ENCODE data around the gene SHISA9.

Gene SHISA9

DNA sequence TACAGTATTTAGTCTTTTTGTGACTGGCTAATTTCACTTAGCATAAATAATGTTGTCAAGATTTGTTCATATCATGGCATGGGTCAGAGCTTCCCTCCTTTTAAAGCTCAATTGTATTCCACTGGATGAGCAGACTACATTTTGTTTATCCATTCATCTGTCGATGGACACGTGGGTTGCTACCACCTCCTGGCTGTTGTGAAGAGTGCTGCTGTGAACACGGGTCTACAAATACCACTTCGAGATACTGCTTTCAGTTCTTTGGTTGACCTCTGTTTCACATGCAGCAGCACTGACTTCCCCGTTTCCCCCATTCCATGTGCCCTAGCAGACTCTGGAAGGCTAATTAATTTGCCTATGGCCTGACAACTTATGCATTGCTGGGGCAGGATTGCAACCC lies 285.4 kb downstream of the SHISA9 start:
- no peak for DNase-seq (ENCODE audit: low read depth)

DNA sequence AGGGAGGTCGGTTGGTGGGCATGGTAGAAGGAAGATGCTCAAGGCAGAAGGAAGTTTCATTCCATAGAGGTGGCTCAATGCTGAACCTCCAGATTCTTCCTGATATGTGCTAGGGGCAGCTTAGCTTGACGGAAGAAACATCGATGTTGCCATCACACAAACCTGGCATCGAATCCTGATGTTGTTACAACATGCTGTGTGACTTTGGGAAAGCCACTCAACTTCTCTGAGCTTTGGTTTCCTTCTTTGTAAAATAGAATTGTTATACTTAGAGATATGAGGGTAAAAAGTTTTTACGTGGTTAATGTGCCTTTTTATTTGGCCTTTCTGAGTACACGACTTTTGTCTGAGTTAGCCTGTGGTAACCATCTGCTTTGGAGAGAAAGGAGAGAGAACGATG lies 287.9 kb downstream of the SHISA9 start:
- DNase-seq (ENCODE audit: low read depth): no peak

DNA sequence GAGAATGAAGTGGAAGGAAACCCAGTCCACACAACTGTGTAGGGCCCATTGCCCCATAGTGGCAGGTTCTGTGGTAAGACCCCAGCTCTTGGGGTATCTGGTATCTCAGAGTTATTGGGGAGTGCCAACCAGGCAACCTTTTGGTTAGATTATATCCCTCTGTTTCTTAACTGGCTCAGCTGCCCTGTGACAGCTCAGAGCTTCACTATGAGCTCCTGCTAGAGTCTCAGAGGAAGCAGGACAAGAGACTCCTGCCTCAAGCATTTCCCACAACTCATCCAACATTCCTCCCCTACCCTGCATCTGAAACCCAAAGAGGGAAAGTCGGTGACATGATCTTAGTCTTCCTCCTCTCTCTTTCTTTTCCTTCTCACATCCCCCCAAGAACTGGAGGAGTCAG lies 292.3 kb downstream of the SHISA9 start:
- no peak for DNase-seq (ENCODE audit: low read depth)

DNA sequence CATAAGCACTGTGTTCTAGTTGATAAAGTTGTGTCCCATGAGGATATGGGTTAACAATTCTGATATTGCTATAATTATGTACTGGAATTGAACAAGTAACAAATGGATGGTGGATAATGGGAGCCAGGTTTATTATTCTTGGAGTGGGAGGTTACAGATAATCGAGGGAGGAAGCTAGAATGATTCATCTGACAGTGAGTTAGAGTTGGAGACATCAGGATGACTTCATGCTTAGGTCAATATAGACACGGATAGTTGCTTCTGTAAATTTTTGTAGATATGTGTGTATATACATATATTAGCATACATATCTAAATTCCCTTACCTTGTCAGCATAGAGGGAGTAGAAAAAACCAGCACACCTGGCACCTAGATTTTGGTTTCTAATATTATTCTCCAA lies 293.4 kb downstream of the SHISA9 start:
- DNase-seq (ENCODE audit: low read depth): no peak

DNA sequence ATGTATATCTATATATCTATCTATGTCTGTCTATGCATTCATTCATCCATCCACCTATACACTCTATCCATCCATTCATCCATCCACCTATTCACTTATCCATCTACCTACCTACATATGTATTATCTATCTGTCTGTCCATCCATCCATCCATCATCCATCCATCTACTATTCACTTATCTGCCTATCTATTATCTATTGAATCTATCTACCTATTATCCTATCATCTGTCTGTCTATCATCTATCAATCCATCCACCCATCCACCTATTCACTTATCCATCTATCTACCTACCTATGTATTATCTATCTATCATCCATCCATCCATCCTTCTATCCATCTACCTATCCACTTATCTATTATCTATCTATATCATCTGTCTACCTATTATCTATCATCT lies 302.3 kb downstream of the SHISA9 start:
- DNase-seq (ENCODE audit: low read depth): no peak

DNA sequence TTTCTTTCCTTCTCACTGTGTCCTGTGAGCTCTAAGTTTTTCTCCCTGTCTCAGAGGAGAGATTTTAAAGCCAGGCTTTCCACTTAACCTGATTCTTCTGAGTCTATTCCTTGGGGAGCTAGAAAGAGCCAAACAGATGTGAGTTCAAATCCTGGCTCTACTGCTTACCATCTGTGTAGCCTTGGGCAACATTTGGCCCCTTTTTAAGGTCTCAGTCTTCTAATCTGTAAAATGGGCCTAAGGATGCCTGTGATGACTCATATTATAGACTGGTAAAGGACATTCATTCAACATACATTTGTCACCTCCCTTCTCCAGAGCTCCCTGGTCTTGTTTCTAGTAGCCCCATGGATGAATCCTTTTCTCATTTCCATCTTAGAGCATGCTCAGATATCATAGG lies 304.0 kb downstream of the SHISA9 start:
- no peak for DNase-seq (ENCODE audit: low read depth)

DNA sequence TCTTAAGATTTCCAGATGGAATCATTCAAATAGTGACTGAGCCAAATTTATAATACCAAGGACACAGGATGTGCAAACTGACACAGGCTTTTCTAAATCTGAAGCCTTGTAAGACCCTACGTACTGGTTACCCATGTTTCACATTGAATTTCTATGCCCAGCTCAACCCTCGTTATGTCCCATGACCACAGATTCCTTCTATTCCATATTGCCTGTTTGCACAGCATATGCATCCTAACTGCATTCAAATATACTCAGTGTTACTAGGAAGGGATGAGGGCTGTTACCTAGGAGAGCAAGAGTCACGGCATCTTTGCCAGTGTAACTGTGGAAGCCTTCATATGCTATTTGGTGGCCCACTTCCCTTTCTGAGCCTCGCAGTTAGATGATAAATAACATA lies 305.2 kb downstream of the SHISA9 start:
- DNase-seq (ENCODE audit: low read depth): no peak

DNA sequence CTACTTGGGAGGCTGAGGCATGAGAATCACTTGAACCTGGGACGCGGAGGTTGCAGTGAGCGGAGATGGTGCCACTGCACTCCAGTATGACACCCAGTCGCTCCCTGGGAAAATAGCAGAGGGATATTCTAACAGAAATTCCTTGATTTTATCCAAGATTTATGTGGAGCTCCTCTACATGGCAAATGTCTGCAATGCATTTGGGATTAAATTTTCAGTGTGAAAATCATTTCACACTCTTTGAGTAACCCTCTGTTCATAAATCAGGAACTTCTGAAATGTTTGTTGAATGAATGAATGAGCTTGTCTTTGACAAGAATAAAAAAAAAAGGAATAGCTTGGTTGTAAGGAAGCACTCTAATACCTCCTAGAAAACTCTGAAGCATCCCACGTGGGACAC lies 305.8 kb downstream of the SHISA9 start:
- no peak for DNase-seq (ENCODE audit: low read depth)

DNA sequence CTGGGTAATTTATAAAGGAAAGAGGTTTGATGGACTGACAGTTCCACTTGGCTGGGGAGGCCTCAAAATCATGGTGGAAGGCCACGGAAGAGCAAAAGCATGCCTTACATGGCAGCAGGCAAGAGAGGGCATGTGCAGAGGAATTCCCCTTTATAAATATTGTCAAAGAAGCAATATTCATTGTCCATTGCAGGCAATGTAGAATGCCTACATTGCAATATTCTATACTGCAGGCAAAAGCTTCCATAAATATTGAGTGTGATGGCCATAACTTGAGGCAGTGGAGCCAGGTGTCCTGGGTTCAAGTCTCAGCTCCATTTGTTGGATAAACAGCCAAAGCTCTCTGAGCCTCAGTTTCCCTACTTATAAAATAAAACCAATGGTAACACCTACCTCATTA lies 322.3 kb downstream of the SHISA9 start:
- no peak for DNase-seq (ENCODE audit: low read depth)

DNA sequence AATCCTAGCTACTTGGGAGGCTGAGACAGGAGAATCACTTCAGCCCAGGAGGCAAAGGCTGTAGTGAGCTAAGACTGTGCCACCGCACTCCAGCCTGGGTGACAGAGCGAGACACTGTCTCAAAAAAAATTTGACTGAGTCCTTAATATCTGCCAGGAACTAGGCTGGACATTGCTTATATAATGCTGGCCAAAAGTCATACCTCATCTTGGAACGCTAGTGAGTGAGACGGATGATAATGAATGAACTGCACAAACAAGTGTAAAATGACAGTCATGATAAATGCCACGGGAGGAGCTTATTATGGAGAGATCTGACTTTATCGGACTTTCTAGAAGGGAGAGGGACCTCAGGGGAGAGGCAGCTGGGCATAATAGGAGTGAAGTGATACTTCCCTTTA lies 327.6 kb downstream of the SHISA9 start:
- no peak for DNase-seq (ENCODE audit: low read depth)

DNA sequence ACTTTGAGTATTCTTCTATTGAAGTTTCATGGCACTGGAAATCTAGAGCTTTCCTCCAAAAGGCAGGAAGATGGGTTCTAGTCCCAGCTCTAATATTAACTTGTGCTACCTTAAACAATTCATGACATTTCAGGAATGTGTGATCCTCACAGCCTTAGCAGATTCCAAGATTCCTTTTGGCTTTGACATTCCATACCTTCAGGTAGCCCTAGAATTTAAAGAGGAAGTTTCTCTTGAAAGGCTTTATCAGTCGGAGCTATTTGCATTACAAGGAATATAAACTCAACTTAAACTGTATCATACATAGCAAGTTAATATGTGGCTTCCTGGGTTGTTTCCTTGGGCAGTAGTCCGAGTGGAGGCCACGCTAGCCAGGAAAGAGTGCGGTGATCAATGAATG lies 330.0 kb downstream of the SHISA9 start:
- DNase-seq (ENCODE audit: low read depth): no peak

DNA sequence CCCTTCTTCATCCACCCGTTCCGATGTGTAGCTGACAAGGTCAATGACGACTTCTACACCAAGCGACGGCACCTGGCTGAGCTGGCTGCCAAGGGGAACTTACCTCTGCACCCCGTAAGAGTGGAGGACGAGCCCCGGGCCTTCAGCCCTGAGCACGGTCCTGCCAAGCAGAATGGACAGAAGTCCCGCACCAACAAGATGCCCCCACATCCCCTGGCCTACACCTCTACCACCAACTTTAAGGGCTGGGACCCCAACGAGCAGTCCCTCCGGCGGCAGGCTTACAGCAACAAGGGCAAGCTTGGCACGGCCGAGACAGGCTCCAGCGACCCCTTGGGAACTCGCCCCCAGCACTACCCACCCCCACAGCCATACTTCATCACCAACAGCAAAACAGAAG lies 333.6 kb downstream of the SHISA9 start:
- no peak for DNase-seq (ENCODE audit: low read depth)

DNA sequence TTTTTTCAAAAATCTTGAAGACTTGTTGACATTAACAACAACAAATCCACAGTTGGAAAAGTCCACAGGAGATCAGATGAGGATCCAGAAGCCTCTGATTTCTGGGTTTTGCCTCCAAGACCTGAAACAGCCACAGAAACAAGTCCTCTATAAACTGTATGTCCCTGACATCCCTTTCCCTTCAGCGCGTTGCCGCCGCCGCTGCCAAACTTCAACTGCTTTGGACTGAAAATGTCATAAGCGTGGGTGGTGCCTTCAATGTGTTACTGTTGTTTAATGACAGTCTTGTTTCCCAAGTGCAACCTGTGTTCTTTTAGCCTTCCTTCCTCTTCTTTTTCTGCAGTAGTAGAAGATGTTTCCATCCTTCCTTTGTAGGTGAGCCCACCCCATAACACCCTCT lies 334.9 kb downstream of the SHISA9 start:
- no peak for DNase-seq (ENCODE audit: low read depth)

DNA sequence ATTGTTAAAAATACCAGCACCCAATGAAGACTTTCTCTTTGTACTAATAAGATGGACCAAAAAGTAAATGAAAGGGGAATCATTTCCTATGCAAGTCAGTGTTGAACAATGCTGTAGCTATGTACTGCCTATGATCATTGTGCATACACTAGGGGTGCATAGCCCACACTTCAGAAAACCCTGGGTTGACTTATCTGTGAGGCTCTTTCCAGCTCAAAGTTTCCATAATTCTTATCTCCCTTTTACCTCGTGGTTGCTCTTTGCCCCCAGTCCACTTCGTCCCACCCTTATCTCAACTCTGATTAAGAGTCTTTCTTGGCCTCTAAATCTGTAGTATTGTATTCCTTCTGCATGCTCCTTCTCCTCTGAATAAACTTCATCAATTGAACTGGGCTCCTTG lies 336.8 kb downstream of the SHISA9 start:
- no peak for DNase-seq (ENCODE audit: low read depth)

DNA sequence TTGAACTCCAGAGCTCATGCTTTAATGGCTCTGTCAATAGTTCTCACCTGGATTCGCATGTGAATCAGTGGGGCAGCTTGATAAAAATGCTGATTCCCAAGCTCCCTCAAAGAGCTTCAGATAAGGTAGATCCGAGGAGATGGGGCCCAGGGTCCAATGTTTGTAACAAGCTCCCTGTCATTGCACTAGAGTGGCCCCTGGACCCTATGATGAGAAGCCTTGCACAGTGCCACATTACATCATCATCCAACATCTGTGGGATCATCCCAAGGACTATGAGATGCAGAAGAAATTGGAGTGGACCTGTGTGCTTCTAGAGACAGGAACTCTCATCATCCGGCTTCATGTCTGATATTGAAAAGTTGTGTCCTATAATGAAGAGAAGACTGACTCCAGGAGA lies 340.8 kb downstream of the SHISA9 start:
- no peak for DNase-seq (ENCODE audit: low read depth)

DNA sequence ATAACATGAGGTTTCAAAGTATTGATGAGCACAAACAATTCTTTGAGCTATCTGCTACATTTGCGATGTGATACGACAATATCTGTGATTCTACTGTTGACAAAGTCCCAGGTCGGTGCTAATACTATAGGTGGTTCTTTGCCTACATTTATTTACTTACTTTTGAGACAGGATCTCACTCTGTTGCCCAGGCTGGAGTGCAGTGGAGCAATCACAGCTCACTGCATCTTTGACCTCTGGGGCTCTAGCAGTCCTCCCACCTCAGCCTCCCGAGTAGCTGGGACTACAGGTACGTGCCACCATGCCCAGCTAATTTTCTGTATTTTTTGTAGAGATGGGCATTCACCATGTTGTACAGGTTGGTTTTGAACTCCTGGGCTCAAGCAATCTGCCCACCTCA lies 343.4 kb downstream of the SHISA9 start:
- DNase-seq (ENCODE audit: low read depth): no peak

DNA sequence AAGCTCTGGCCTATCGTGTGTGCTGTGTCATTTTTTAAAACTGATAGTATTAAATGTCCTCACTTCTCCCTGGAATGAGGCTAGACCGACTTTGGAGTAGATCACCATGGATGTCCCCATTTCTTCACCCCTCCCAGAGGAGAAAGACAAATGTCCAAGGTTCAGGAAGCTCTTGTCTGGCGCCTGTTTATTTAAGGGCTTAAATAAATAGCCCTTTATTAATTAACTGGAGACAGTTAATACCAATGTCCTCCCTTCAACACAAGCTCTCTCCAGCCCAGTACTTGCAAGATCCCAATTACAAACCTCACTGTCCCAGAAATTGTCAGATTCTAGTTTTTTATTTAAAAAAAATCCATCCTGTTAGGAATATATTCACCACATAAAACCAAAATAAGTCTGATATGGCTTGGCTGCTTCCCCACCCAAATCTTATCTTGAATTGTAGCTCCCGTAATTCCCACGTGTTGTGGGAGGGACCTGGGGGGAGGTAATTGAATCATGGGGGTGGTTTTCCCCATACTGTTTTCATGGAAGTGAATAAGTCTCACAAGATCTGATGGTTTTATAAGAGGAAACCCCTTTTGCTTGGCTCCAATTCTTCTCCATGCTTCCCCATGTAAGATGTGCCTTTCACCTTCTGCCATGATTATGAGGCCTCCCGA lies 344.4 kb downstream of the SHISA9 start:
- no peak for DNase-seq (ENCODE audit: low read depth)

DNA sequence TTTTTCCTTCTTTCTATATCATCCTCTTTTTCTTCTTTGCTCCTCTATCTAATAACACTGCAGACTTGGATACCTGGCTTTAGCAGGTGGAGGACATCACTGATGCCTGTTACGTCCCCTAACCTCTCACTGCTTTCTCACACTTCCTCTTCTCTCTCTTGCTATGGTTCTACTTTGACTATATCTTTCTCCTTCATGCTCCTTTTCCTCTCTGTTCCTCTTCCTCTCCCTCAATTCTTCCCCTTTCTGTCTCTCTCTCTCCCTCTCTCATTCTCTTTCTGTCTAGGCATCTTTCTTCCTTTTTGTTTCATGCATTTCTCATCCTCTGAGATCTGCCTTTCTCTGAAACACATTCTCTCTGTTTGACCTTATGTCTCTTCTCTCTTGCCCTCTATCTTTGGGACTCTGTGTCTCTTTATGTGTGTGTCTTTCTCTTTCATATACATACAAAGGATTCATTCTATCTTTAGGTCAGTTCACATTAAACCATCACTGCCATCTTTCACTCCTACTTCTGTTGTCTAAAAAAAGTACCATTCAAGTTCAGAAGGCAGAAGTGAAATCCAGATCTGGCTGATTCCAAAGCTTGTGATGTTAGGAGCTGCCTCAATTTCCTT lies 353.7 kb downstream of the SHISA9 start:
- DNase-seq (ENCODE audit: low read depth): no peak

DNA sequence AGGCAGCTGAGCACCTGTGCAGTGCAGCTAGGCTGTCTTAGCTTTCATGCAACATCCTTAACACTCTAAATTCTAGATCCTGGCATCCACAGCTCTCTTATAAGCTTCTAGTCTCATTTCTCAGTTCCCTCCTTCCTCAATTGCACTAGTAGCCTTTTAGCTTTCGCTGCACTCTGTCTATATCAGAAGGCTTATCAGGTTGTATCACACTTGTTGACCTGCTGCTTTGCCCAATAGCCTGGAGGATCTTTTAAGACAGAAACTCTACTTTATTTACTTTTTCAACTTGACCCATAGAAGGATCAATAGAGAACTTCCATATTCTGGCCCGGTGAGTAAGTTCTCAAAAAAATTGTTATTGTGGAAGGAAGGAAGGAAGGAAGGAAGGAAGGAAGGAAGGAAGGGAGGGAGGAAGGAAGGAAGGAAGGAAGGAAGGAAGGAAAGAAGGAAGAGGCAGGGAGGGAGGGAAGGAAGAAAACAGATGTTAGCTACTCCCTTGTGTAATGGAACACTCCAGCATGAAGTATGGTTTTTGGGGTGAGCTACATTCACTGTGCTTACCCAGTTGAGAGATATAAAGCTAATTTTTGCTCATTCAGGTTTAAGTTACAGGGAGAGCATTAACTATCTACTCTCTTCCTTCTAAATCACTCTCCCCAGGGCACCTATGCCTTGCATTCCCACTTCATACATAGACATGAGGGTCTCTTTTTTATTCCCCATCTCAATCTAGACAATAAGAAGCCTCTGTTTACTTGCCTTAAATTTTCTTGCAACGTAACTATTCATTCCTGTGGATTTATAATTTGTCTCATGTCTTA lies 361.1 kb downstream of the SHISA9 start:
- no peak for DNase-seq (ENCODE audit: low read depth)

DNA sequence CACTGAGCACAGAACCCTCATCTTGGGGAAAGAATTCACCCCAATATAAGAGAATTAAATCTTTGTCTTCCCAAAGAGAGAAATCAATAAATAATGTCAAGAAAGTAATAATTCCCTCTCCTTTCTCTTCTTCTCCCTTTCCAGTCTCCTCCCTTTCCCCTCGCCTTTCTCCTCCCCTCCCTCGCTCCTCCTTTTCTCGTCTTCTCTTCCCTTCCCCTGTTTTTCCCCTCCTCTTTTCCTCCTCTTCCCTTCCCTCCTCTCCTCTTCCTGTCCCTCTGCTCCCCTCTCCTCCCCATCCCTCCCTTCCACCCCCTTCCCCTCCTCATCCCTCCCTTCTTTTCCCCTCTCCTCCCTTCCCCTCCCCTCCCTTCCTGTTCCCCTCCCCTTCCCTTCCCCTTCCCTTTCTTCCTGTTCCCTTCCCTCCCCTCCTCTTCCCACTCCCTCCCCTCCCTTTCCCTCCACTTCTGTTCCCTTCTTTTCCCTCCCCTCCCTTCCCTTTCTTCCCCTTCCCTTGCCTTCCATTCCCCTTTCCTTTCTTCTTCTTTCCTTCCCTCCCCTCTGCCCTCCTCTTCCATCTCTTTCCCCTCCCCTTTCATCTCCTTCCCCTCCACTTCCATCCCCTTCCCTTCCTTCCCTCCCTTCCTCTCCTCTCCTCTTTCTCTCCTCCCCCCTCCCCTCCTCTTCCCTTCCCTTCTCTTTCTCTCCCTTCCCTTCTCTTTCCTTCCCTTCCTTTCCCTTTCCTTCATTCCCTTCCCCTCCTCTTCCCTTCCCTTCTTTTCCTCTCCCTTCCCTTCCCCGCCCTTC lies 363.6 kb downstream of the SHISA9 start:
- DNase-seq (ENCODE audit: low read depth): no peak

DNA sequence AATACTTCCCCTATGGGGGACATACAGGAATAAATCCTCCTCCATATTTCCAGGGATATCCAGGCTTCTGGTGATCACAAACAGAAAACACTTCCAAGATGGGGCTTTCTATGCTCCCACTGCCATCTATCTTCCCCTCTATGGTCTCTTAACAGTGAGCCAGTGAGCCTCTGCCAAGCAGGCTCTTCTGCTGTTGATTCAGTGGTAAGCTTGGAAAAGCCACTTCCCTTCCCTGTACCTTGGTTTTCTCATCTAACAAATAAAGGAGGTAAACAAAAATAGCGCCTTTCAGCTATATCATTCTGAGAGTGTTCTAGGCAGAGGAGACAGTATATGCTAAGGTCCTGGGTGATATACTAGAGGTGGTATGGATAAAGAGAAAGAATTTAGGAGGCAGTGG lies 368.0 kb downstream of the SHISA9 start:
- DNase-seq (ENCODE audit: low read depth): no peak

DNA sequence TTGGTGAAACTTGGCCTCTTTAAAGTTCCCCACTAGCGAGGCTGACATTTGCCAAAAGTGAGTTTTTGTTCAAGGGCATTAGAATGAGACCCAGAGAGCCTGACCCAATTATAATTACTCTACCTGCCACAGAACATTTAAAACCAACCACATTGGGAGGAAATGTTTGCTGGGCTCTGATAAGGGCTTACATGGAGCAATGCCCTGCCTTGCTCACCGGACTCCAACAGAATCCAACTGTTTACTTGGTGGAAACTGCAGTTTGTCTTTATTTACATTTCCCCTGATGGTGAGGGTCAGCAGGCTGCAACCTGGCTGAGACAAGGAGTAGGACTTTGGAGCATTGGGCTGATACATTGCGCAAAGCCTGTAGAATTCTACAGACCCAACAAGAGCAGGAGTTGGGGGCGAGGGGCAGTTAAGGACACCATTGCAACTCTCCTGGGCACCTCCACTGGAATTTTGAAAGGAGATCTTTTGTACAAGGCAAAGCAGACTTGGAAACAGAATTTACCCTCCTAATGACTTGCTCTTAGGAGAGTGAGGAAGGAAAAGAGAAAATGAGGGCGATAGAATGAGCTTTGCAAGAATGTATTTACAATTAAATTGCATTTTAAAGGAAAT lies 368.6 kb downstream of the SHISA9 start:
- no peak for DNase-seq (ENCODE audit: low read depth)
